GM18951 (cell line): ENCODE results near the gene CTSW.

Experiments used
- POLR2A ChIP-seq: IDR thresholded peaks from 4 replicates; pipeline ENCODE4 v1.6.1; 2011; ENCODE audit warnings: mild to moderate bottlenecking; ENCODE audit not compliant: insufficient read length, insufficient read depth; ENCODE audit errors: extremely low read depth
- in situ Hi-C: fragments of 300-500 bp; cut with MboI; formaldehyde crosslinking; loops from one replicate; pipeline ENCODE4 v1.12.0; 2022; ENCODE audit warnings: low sequenced_read_pairs, mixed read lengths, inconsistent platforms; ENCODE audit not compliant: unreplicated experiment

Gene CTSW

GRCh38 chr11:65880027-65880426 is 390 bp downstream of the CTSW start:
- in situ Hi-C loops, result loop anchor here (5.0 kb wide), 1 partner anchor 107 kb away; no protein-coding TSS in a partner anchor
- no peak for TF ChIP-seq POLR2A

DNA sequence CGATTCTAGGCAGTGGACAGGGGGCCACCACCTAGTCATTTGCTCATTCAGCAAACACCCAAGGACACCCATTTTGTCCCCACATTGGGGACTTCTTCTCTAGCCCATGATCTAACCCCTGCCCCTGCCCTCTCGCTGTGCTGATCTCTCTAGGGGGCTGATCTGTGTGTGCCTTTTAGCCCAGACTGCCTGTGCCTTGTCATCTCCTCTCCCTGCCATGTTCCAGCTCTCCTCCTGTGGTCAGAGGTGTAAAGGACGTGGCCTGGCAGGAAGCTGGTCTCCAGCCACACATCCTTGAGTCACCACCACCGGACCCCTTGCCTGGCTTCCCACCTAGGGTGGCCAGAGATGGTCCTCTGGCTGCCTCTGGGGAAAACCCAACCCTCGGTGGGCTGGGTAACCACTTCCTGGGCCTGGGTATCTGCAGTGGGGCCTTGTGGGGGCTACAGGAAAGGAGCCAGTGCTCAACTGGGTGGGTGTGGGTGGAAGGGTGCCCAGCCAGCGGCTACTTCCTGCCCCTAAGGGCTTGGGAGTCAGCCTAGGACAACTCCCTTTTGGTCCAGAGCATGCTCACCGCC is 1.3 kb downstream of the CTSW start:
- in situ Hi-C loops, result loop anchor here (5.0 kb wide), 1 partner anchor 106 kb away; no protein-coding TSS in a partner anchor
- TF ChIP-seq POLR2A, result no peak

GRCh38 chr11:65882120-65883057 is 2.8 kb downstream of the CTSW start:
- TF ChIP-seq POLR2A, result no peak
- in situ Hi-C loops, result loop anchor here (5.0 kb wide), 1 partner anchor 105 kb away; no protein-coding TSS in a partner anchor

DNA sequence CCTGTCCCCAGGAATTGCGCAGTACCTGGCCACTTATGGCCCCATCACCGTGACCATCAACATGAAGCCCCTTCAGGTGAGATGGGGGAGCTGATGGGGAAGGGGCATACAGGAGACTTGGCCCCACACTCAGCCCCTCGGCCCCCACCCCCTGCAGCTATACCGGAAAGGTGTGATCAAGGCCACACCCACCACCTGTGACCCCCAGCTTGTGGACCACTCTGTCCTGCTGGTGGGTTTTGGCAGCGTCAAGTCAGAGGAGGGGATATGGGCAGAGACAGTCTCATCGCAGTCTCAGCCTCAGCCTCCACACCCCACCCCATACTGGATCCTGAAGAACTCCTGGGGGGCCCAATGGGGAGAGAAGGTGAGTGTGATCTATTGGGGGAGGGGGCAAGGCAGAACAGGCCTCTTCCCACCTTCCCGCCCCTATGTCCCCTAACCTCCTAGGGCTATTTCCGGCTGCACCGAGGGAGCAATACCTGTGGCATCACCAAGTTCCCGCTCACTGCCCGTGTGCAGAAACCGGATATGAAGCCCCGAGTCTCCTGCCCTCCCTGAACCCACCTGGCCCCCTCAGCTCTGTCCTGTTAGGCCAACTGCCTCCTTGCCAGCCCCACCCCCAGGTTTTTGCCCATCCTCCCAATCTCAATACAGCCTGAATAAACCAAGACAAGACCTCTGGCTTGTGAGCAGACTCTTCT is 3.6 kb downstream of the CTSW start:
- in situ Hi-C loops, result loop anchor here (5.0 kb wide), 1 partner anchor 104 kb away; no protein-coding TSS in a partner anchor
- no peak for TF ChIP-seq POLR2A

DNA sequence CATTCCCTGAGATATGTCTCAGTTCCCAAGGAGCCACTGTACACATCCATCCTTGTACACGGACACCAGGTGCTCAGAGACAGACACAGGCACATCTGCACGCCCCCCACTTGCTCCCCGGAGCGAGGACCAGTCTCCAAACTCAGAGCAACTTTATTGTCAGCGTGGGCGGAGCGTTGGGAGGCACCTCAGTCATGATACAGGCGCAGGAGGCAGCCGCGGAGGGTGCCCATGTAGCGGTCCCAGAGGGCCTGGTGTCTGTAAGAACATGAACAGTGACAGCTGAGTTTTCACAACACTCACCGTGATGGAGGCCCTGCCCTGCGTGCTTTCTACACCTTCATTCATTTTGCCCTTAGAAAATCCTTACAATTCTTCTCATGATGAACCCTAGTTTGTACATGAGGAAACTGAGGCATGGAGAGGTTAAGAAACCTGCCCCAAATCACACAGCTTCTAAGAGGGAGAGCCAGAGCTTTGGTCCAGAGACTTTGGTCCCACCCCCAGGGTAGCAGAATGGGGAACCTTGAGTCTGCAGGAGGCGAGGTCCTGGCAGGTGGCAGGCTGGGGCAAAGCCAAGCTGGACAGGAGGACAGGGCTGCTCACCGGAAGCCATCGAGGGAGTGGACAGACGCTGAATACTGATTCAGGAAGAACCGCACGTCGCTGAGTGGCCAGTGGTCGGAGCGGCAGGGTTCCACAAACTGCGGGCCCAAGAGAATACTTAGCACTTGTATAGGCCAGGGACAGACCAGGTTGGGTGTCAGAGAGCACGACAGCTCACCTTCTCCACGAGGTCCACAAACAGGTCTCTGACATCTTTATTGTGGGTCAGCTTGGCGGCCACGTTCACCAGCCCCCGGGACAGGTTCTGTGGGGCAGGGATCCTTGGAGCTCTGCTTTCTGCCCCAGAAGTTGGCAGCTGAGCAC is 4.4 kb downstream of the CTSW start:
- no peak for TF ChIP-seq POLR2A
- in situ Hi-C loops, result loop anchor here (5.0 kb wide), 1 partner anchor 103 kb away; no protein-coding TSS in a partner anchor

DNA sequence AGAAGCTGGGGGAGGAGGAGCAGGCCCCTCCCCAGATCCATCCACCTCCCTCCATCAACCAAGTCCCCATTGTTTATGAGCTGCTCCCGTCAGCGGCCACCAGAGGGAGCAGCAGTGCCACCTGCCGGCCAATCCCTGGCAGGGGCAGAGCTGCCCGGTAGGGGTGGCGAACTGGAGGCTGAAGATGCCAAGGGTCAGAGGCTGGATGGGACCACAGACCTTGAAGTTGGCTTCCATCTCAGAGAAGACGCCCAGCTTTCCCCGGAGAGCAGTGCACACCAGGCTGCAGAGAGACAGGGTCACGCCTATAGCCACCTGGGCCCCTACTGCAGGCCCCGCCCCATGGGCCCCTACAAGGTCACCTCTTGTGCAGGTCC is 5.1 kb downstream of the CTSW start:
- TF ChIP-seq POLR2A, result no peak
- in situ Hi-C loops, result loop anchor here (5.0 kb wide), 1 partner anchor 103 kb away; no protein-coding TSS in a partner anchor

GRCh38 chr11:65885231-65885630 is 5.6 kb downstream of the CTSW start:
- in situ Hi-C loops, result no loop called here

DNA sequence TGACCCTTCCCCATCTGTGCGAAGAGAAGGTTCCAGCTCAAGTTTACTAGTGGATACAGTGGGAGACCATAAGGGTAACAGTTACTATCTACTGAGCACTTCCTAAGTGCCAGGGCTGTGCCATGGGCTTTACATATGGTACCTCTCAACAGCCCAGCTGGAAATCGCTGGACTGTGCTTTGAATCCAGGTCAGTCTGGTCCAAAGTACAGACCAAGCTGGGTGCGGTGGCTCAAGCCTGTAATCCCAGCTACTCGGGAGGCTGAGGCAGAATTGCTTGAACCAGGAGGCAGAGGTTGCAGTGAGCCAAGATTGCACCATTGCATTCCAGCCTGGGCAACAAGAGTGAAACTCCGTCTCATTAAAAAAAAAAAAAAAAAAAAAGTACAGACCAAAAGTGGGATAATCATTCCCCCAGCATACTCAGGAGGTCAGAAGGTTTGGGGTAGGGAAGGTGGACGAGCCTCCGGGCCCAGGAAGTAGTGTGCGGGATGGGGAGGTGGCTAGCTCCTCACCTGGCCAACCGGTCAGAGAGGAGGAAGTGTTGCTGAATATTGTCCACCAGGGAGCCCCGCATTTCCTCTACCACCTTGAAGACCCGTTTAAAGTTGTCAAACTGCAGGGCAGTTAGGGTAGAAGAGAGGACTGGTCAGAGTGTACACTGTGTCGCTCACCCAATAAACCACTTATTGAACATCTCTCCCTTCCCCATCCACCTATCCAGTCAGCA is 6.3 kb downstream of the CTSW start:
- no peak for TF ChIP-seq POLR2A
- in situ Hi-C loops, result no loop called here

More at GRCh38 chr11:65885231-65885630, 5.6 kb downstream of the CTSW start:
- no peak for TF ChIP-seq POLR2A

GRCh38 chr11:65886826-65887722 is 7.4 kb downstream of the CTSW start:
- in situ Hi-C loops, result no loop called here
- no peak for TF ChIP-seq POLR2A

GRCh38 chr11:65887723-65888162 is 8.1 kb downstream of the CTSW start:
- TF ChIP-seq POLR2A, result no peak
- in situ Hi-C loops, result no loop called here
